ENCODE results near the gene HIVEP3.

GRCh38 chr1:41710980-41711379 lies 207.7 kb downstream of the HIVEP3 start:
- TF ChIP-seq POLR2A (IDR thresholded peaks at IDR 0.05; ENCODE audit: low read length) (no peak), GATA1 (IDR thresholded peaks at IDR 0.05; ENCODE audit: low read depth, low read length) (no peak)

Measured in erythroblast (primary cell).